Left ventricle myocardium superior (tissue), 1 donor: ENCODE results near the gene ST6GAL1. TPM values are rescaled to one million over a fixed set of nuclear protein-coding genes. Genes with fewer than 3 reads are reported as not detected.
"Not testable (repeated sequence)": the region's sequence is repeated elsewhere in the genome, so short reads cannot be mapped to it uniquely, and the experiment has no call there.

ENCODE experiments used
- ATAC-seq: fragments of 200-7000 bp; cut with Tn5 transposase; one replicate; pipeline ENCODE4 v1.9.1; 2020; ENCODE audit warnings: mild to moderate bottlenecking, moderate library complexity
- DNase-seq: peaks from one replicate; pipeline ENCODE4 v3.0.0-alpha.2; 2020
- intact Hi-C: fragments of 100-400 bp; cut with micrococcal nuclease; formaldehyde crosslinking; loops from one replicate; pipeline ENCODE4 v1.11.0; 2022
- total RNA-seq: library from RNA; stranded (reverse); fragmentation: NEBNext Ultra II Directional; extraction: Animal tissue kit (Norgen Biotek cat#: 25700); gene quantifications from one replicate; pipeline ENCODE4 v1.2.1, GENCODE V29; 2021
- donor health status: DM: no; HTN: yes; CAD: no; lungs with severe emphysema.

ST6GAL1 gene
- total RNA-seq, 1 donor from 2014 or later, result 75.9 TPM

GRCh38 chr3:186962445-186962844, 32.1 kb downstream of the ST6GAL1 start:
- ATAC-seq, result no peak
- no peak for DNase-seq
- intact Hi-C loops, result no loop called here

GRCh38 chr3:186963636-186964035, 33.3 kb downstream of the ST6GAL1 start:
- DNase-seq (no peak), ATAC-seq (no peak)
- intact Hi-C loops, result no loop called here

GRCh38 chr3:186964071-186964470, 33.7 kb downstream of the ST6GAL1 start:
- DNase-seq, result no peak
- intact Hi-C loops, result no loop called here
- no peak for ATAC-seq

GRCh38 chr3:186964616-186965015, 34.3 kb downstream of the ST6GAL1 start:
- DNase-seq (no peak), ATAC-seq (no peak)
- intact Hi-C loops, result no loop called here

- DNase-seq (no peak), ATAC-seq (peak; percentile 7)
- intact Hi-C loops, result no loop called here
Observed at GRCh38 chr3:186965141-186965879, 35.0 kb downstream of the ST6GAL1 start.

- DNase-seq (no peak), ATAC-seq (peak; percentile 31)
- intact Hi-C loops, result no loop called here
Observed at GRCh38 chr3:186966406-186966805, 36.1 kb downstream of the ST6GAL1 start.

GRCh38 chr3:186967236-186967635, 36.9 kb downstream of the ST6GAL1 start:
- intact Hi-C loops, DNase-seq: not testable (repeated sequence)
- peak; percentile 2 for ATAC-seq

- ATAC-seq (peak; percentile 32), DNase-seq (peak; percentile 61)
- intact Hi-C loops, result no loop called here
Observed at GRCh38 chr3:186967686-186968085, 37.4 kb downstream of the ST6GAL1 start.

GRCh38 chr3:186969607-186970006, 39.3 kb downstream of the ST6GAL1 start:
- DNase-seq (no peak), ATAC-seq (peak; percentile 21)
- intact Hi-C loops, result no loop called here

- intact Hi-C loops, ATAC-seq, DNase-seq: not testable (repeated sequence)
Observed at GRCh38 chr3:186971106-186971505, 40.8 kb downstream of the ST6GAL1 start.

GRCh38 chr3:186971578-186971977, 41.3 kb downstream of the ST6GAL1 start:
- DNase-seq, result no peak
- peak; percentile 30 for ATAC-seq
- intact Hi-C loops, result no loop called here

GRCh38 chr3:186973702-186974101, 43.4 kb downstream of the ST6GAL1 start:
- ATAC-seq, result no peak
- intact Hi-C loops, result no loop called here

GRCh38 chr3:186974824-186975313, 44.5 kb downstream of the ST6GAL1 start:
- ATAC-seq (peak; percentile 40), DNase-seq (peak; percentile 39)
- intact Hi-C loops, result loop anchor here (5.0 kb wide), 1 partner anchor 38 kb away; no protein-coding TSS in a partner anchor

More at GRCh38 chr3:186973702-186974101, 43.4 kb downstream of the ST6GAL1 start:
- DNase-seq, result no peak

GRCh38 chr3:186975726-186976125, 45.4 kb downstream of the ST6GAL1 start:
- DNase-seq (no peak), ATAC-seq (peak; percentile 2)
- intact Hi-C loops, result loop anchor here (5.0 kb wide), 1 partner anchor 38 kb away; no protein-coding TSS in a partner anchor

- intact Hi-C loops, result loop anchor here (5.0 kb wide), 1 partner anchor 40 kb away; no protein-coding TSS in a partner anchor
- DNase-seq (peak; percentile 79), ATAC-seq (peak; percentile 87)
Observed at GRCh38 chr3:186976837-186977750, 46.8 kb downstream of the ST6GAL1 start.

GRCh38 chr3:186978712-186979111, 48.4 kb downstream of the ST6GAL1 start:
- DNase-seq, result no peak
- intact Hi-C loops, result loop anchor here (5.0 kb wide), 1 partner anchor 41 kb away; no protein-coding TSS in a partner anchor
- ATAC-seq, result no peak

GRCh38 chr3:186979852-186980251, 49.5 kb downstream of the ST6GAL1 start:
- ATAC-seq, result no peak
- no peak for DNase-seq
- intact Hi-C loops, result loop anchor here (5.0 kb wide), 1 partner anchor 43 kb away; no protein-coding TSS in a partner anchor

- ATAC-seq, result no peak
- intact Hi-C loops, result no loop called here
- no peak for DNase-seq
Observed at GRCh38 chr3:186980989-186981388, 50.7 kb downstream of the ST6GAL1 start.

- no peak for DNase-seq
- ATAC-seq, result peak; percentile 22
- intact Hi-C loops, result no loop called here
Observed at GRCh38 chr3:186983659-186984058, 53.3 kb downstream of the ST6GAL1 start.

GRCh38 chr3:186984064-186984463, 53.7 kb downstream of the ST6GAL1 start:
- ATAC-seq, result no peak
- intact Hi-C loops, result no loop called here

More at GRCh38 chr3:186984064-186984463, 53.7 kb downstream of the ST6GAL1 start:
- no peak for DNase-seq
